Measurements from ENCODE around the gene KLHDC7B.

GRCh38 chr22:50562523-50563412 lies 17.1 kb downstream of the KLHDC7B start, which contains the start of gene SYCE3:
- TF ChIP-seq CTCF (conservative IDR thresholded peaks at IDR 0.05; ENCODE audit: low read length) = peak; percentile 81
- TF ChIP-seq EZH2phosphoT487 (IDR thresholded peaks at IDR 0.05; ENCODE audit: borderline replicate concordance, low read depth, low read length) = no peak
